ENCODE measurements around the gene DLL4. TPM values are rescaled to one million over a fixed set of nuclear protein-coding genes. Genes with fewer than 3 reads are reported as not detected.

Gene DLL4
- total and polyA plus RNA-seq, 10 of the 15 experiments (the other 5 are each of a cell fraction or from before 2014, with no cell fraction given) = 0.04 to 0.16 (median 0.09) TPM; not detected in 6

GRCh38 chr15:40930430-40931299 is 1.5 kb downstream of the DLL4 start (continued):
- TF ChIP-seq MYC (IDR thresholded peaks at IDR 0.05; ENCODE audit: insufficient read depth, insufficient read length, insufficient replicate concordance, low read length, severe bottlenecking) (no peak), CEBPB (IDR thresholded peaks at IDR 0.05; ENCODE audit: borderline replicate concordance in 1 of 2, low read depth in 2 of 2, low read length in 2 of 2) (no peak), RB1 (IDR thresholded peaks at IDR 0.05; ENCODE audit: borderline replicate concordance) (no peak)

- DNase-seq (ENCODE audit: low read depth, low spot score) (no peak), FAIRE-seq (no peak), ATAC-seq (no peak)
- Histone ChIP-seq H3K36me3 (ENCODE audit: control insufficient read depth in 2 of 2, insufficient read depth in 2 of 2, low read length in 1 of 2) (no peaks in the 10 kb centered on the region), H3K9ac (ENCODE audit: control insufficient read depth, insufficient read depth, low read length) (no peak overlapping the region), H3K4me1 (ENCODE audit: control insufficient read depth, insufficient read depth, low read length) (peaks cover 26% of the 10 kb centered on the region), H3K4me3 (no peak overlapping the region), H3K79me2 (ENCODE audit: control insufficient read depth, insufficient read depth, low read length) (no peaks in the 10 kb centered on the region), H3K4me2 (ENCODE audit: control insufficient read depth, insufficient read depth) (no peak overlapping the region), H3K27ac (ENCODE audit: control insufficient read depth, insufficient read depth) (no peak overlapping the region), H2AFZ (ENCODE audit: control insufficient read depth, low read depth, low read length) (no peak overlapping the region), H4K20me1 (ENCODE audit: control insufficient read depth, insufficient read depth) (no peaks in the 10 kb centered on the region), H3K27me3 (replicated peaks in 1 of 2; ENCODE audit: control insufficient read depth in 2 of 2, insufficient read depth in 2 of 2, low read length in 1 of 2) (peaks cover 16 to 19% of the 10 kb centered on the region in 2 experiments; a peak in 3 of 4 replicates), H3K9me3 (replicated peaks; ENCODE audit: control insufficient read depth, insufficient read depth, low read length) (no peaks in the 10 kb centered on the region)
- ChIA-PET RAD21 (ENCODE audit: unreplicated experiment) (interaction anchor here (0.8 to 3.2 kb wide), 7 partner anchors 10 to 85 kb away, joined by 3 to 36 read pairs (median 4); partner anchors contain the start of gene CHAC1), CTCF (interaction anchor here (0.7 to 6.5 kb wide), 23 partner anchors 10 to 254 kb away, joined by 3 to 80 read pairs (median 5); partner anchors contain the start of gene CHAC1), SMC1A (ENCODE audit: uncharacterized antibody, unreplicated experiment) (interaction anchor here (0.8 to 4.6 kb wide), 5 partner anchors 9 to 254 kb away, joined by 3 to 28 read pairs (median 4); no protein-coding TSS in a partner anchor), POLR2A (interaction anchor here (1.8 kb wide), 1 partner anchor 8 kb away, joined by 11 read pairs; no protein-coding TSS in a partner anchor)
- no TSS peak for BruUV-seq (replicated peaks)
- WGBS (ENCODE audit: insufficient coverage, insufficient replicate concordance, low lambda C conversion rate, missing lambda C conversion rate) = 69% methylated on average over 16 of the region's 16 CpGs
- in situ Hi-C loops (cut with MboI) (no loop called here), intact Hi-C loops (cut with micrococcal nuclease; ENCODE audit: unreplicated experiment) (no loop called here)
- TF ChIP-seq ZZZ3 (IDR thresholded peaks at IDR 0.05; ENCODE audit: control insufficient read depth, insufficient read length, low read depth) (no peak), RELA (IDR thresholded peaks at IDR 0.05; ENCODE audit: borderline replicate concordance, partially characterized antibody) (no peak), BHLHE40 (IDR thresholded peaks at IDR 0.05; ENCODE audit: borderline replicate concordance in 1 of 2, low read depth in 2 of 2, low read length in 1 of 2) (no peak), ZNF217 (IDR thresholded peaks at IDR 0.05) (no peak), STAT3 (IDR thresholded peaks at IDR 0.05; ENCODE audit: low read depth, low read length) (no peak), CTCF (IDR thresholded peaks at IDR 0.05 in 2 of 3, conservative IDR thresholded peaks at IDR 0.05 in 1 of 3; ENCODE audit: control insufficient read depth in 2 of 3, extremely low read depth in 1 of 3, insufficient read depth in 1 of 3, low read depth in 3 of 3, low read length in 3 of 3) (no peak), E4F1 (IDR thresholded peaks at IDR 0.05; ENCODE audit: borderline replicate concordance, partially characterized antibody) (no peak)
- TF ChIP-seq, protein P1, sequence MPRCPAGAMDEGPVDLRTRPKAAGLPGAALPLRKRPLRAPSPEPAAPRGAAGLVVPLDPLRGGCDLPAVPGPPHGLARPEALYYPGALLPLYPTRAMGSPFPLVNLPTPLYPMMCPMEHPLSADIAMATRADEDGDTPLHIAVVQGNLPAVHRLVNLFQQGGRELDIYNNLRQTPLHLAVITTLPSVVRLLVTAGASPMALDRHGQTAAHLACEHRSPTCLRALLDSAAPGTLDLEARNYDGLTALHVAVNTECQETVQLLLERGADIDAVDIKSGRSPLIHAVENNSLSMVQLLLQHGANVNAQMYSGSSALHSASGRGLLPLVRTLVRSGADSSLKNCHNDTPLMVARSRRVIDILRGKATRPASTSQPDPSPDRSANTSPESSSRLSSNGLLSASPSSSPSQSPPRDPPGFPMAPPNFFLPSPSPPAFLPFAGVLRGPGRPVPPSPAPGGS (IDR thresholded peaks at IDR 0.05; ENCODE audit: borderline replicate concordance, insufficient read depth, low read depth, low read length, poor library complexity, severe bottlenecking) = no peak
Measured at GRCh38 chr15:40931300-40932142, 2.4 kb downstream of the DLL4 start.

Measured in GM12878 (cell line).